Natural killer cell treated with Interleukin-12 subunit alpha and Interleukin-12 subunit beta and Interleukin-15 and Interleukin-18, amount 100 ng/mL, for 72 hours (primary cell): ENCODE measurements around the gene NFIB. TPM values are rescaled to one million over a fixed set of nuclear protein-coding genes. Genes with fewer than 3 reads are reported as not detected.

Experiments used
- ATAC-seq, 2 donors: fragments of 150-1000 bp; cut with Tn5 transposase in 1 of 2; sonication (Bioruptor Pico), chemical (Tn5 transposase) in 1 of 2; 2 replicates each; pipeline ENCODE4 v1.10.0; 2021
- DNase-seq: peaks from one replicate; pipeline ENCODE4 v3.0.0; 2022; ENCODE audit warnings: low spot score
- H3K27ac Mint-ChIP-seq, 2 donors: 1 replicate in 1 of 2; 2 replicates in 1 of 2; pipeline ENCODE4 v1.8.0; 2022; ENCODE audit warnings: mixed read lengths in 2 of 2, mild to moderate bottlenecking in 1 of 2, moderate library complexity in 1 of 2
- H3K27me3 Mint-ChIP-seq, 2 donors: 1 replicate in 1 of 2; 2 replicates in 1 of 2; pipeline ENCODE4 v1.8.0; 2022; ENCODE audit warnings: mixed read lengths in 2 of 2
- H3K36me3 Mint-ChIP-seq: one replicate; pipeline ENCODE4 v1.8.0; 2022; ENCODE audit warnings: mixed read lengths
- H3K4me1 Mint-ChIP-seq, 2 donors: 1 replicate in 1 of 2; 2 replicates in 1 of 2; pipeline ENCODE4 v1.8.0; 2022; ENCODE audit warnings: low read depth in 2 of 2, mixed read lengths in 2 of 2, mild to moderate bottlenecking in 1 of 2
- H3K4me3 Mint-ChIP-seq: one replicate; pipeline ENCODE4 v1.8.0; 2022; ENCODE audit warnings: mixed read lengths
- H3K9me3 Mint-ChIP-seq: 2 replicates; pipeline ENCODE4 v1.8.0; 2022; ENCODE audit warnings: mixed read lengths
- total RNA-seq, 2 donors: library from RNA; stranded (reverse); gene quantifications; one replicate each; pipeline ENCODE4 v1.2.3, GENCODE V29; 2022

The NFIB gene
- total RNA-seq, 2 donors from 2014 or later, result not detected

DNA sequence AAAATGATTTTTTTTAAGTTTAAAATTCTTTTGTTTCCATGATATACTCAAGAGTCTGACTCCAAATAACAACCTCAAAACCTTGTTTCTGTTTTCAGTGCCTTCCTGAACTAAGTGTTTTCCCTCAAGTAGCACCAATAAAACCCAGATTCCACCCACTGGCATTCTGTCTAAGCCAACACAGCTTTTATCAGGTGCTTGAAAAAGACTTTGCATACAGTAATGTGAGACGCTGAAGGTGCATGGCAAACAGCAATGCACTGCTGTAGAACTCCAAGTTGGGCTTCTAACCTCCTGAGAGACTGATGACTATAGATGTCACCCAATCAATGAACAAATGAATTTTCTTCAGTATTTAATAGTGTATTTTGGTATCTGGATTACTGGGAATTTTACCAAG lies 95.7 kb downstream of the NFIB start:
- Mint-ChIP-seq H3K36me3 (no peaks in the 10 kb centered on the region), H3K4me1 (no peaks in the 10 kb centered on the region), H3K27me3 (no peaks in the 10 kb centered on the region), H3K27ac (no peak overlapping the region), H3K9me3 (peaks cover 8% of the 10 kb centered on the region), H3K4me3 (no peak overlapping the region)
- no peak for DNase-seq
- no peak for ATAC-seq

DNA sequence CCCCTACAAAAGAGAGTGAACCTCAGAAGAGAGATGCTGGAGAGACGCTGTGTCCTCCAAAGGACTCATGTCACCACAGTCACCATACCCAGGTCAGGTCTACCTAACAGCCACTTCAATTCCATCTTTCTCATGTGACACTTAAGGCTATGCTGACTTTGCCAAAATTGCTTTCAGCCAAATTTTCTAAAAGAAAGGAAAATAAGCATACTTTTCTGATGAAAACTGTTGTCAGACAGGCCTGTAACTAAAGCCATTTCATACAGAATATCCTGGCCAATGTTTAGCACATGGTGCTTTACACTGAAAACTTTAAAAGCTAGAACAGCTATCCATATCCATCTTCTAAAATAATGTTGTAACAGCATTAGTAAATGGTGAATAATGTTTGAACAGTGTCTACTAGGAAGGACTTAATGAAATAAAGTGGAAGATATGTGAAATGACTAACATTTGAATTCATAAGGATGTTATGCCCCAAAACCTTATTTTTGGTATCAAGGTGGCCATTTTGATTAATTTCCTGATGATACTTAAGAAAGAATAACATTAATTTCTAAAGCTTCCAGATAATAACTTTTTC lies 97.2 kb downstream of the NFIB start:
- H3K27me3 Mint-ChIP-seq, result no peaks in the 10 kb centered on the region
- H3K4me1 Mint-ChIP-seq, result no peaks in the 10 kb centered on the region
- H3K4me3 Mint-ChIP-seq, result no peak overlapping the region
- H3K36me3 Mint-ChIP-seq, result no peaks in the 10 kb centered on the region
- no peak for DNase-seq
- no peak for ATAC-seq
- H3K9me3 Mint-ChIP-seq, result peaks cover 8% of the 10 kb centered on the region
- H3K27ac Mint-ChIP-seq, result no peak overlapping the region

GRCh38 chr9:14215614-14216013 lies 98.3 kb downstream of the NFIB start:
- ATAC-seq (no peak), DNase-seq (no peak)
- H3K4me1 Mint-ChIP-seq, result no peaks in the 10 kb centered on the region
- H3K27ac Mint-ChIP-seq, result no peak overlapping the region
- no peaks in the 10 kb centered on the region for H3K27me3 Mint-ChIP-seq
- no peaks in the 10 kb centered on the region for H3K36me3 Mint-ChIP-seq
- H3K9me3 Mint-ChIP-seq, result peaks cover 3% of the 10 kb centered on the region
- no peak overlapping the region for H3K4me3 Mint-ChIP-seq

DNA sequence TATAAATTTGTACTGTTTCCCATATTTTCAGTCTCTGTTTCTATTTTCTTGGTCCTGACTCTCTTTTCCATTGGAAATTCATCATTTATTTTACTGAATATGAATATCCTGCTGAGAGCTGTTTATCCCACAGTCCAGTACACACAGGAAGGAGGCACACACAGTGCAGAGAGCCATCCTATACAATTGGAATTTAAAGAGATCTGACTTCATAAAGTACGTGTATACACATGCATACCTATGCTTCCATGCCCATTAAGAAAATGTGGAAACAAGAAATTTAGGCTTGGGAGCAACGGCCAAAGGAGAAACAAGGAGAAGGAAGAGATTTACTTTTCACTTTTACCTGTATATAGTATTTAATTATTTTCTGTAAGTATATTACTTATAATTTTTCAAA lies 99.2 kb downstream of the NFIB start:
- DNase-seq, result no peak
- no peak overlapping the region for H3K27ac Mint-ChIP-seq
- H3K36me3 Mint-ChIP-seq, result no peaks in the 10 kb centered on the region
- peaks cover 0 to 6% of the 10 kb centered on the region in 2 donors for H3K27me3 Mint-ChIP-seq
- ATAC-seq, result no peak
- H3K4me1 Mint-ChIP-seq, result no peaks in the 10 kb centered on the region
- peaks cover 3% of the 10 kb centered on the region for H3K9me3 Mint-ChIP-seq
- no peak overlapping the region for H3K4me3 Mint-ChIP-seq

GRCh38 chr9:14214065-14214684 lies 99.8 kb downstream of the NFIB start:
- no peaks in the 10 kb centered on the region for H3K4me1 Mint-ChIP-seq
- peaks cover 0 to 11% of the 10 kb centered on the region in 2 donors for H3K27me3 Mint-ChIP-seq
- ATAC-seq (no peak), DNase-seq (no peak)
- no peak overlapping the region for H3K27ac Mint-ChIP-seq
- H3K4me3 Mint-ChIP-seq, result no peak overlapping the region
- no peaks in the 10 kb centered on the region for H3K36me3 Mint-ChIP-seq
- H3K9me3 Mint-ChIP-seq, result peaks cover 3% of the 10 kb centered on the region

DNA sequence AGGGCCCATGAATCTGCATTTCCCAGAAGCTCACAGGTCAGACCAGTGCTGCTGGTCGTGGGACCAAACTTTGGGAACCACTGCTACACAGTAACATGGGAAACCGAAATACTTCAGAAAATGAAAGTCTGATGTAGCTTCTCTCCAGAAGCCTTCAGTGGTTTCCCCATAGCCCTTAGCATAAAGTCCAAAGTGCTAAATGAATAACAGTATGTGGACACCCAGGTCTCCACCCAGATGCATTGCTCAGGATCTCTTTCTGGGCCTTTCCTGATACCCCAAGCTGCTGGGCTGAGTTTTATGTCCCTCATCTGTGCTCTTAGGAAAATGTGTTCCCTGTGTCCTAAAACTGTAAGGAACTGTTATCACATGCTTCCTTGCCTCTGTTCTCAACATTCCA lies 100.4 kb downstream of the NFIB start:
- Mint-ChIP-seq H3K27me3 (peaks cover 0 to 11% of the 10 kb centered on the region in 2 donors), H3K27ac (no peak overlapping the region), H3K36me3 (no peaks in the 10 kb centered on the region), H3K9me3 (no peaks in the 10 kb centered on the region), H3K4me3 (no peak overlapping the region), H3K4me1 (no peaks in the 10 kb centered on the region)
- no peak for ATAC-seq
- no peak for DNase-seq

- DNase-seq, result no peak
- no peak for ATAC-seq
- Mint-ChIP-seq H3K27me3 (peaks cover 0 to 11% of the 10 kb centered on the region in 2 donors), H3K9me3 (no peaks in the 10 kb centered on the region), H3K27ac (no peak overlapping the region), H3K36me3 (no peaks in the 10 kb centered on the region), H3K4me3 (no peak overlapping the region), H3K4me1 (no peaks in the 10 kb centered on the region)
These were observed 101.1 kb downstream of the NFIB start for GRCh38 chr9:14212697-14213420.

DNA sequence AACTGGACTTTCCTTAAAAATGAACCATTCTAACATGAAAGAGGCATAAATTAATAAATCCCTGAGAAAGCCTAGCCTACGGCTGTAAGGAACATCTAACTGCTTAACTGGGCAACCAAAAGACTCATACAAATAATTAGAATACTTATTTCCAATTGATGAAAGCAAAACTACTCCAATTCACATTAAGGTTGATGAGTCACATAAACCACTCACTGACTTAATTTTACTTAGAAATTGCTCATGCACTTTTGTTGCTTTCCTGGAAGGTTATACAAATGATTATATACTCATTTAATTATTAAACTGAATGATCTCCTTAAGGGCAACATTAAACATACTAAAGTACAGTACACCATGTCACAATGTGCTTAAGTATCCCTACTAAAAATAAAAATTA lies 101.9 kb downstream of the NFIB start:
- no peak overlapping the region for H3K27ac Mint-ChIP-seq
- no peak overlapping the region for H3K4me3 Mint-ChIP-seq
- DNase-seq (no peak), ATAC-seq (no peak)
- H3K9me3 Mint-ChIP-seq, result no peaks in the 10 kb centered on the region
- H3K4me1 Mint-ChIP-seq, result no peaks in the 10 kb centered on the region
- H3K36me3 Mint-ChIP-seq, result no peaks in the 10 kb centered on the region
- peaks cover 0 to 11% of the 10 kb centered on the region in 2 donors for H3K27me3 Mint-ChIP-seq

- H3K4me3 Mint-ChIP-seq, result no peak overlapping the region
- no peak for ATAC-seq
- H3K9me3 Mint-ChIP-seq, result no peaks in the 10 kb centered on the region
These were observed 102.4 kb downstream of the NFIB start for GRCh38 chr9:14211564-14211963.

GRCh38 chr9:14210428-14210827 lies 103.5 kb downstream of the NFIB start:
- peaks cover 3% of the 10 kb centered on the region for H3K9me3 Mint-ChIP-seq
- ATAC-seq, result no peak

More at GRCh38 chr9:14211564-14211963, 102.4 kb downstream of the NFIB start:
- H3K27ac Mint-ChIP-seq, result no peak overlapping the region
- no peak for DNase-seq
- H3K27me3 Mint-ChIP-seq, result peaks cover 0 to 11% of the 10 kb centered on the region in 2 donors
- no peaks in the 10 kb centered on the region for H3K4me1 Mint-ChIP-seq
- H3K36me3 Mint-ChIP-seq, result no peaks in the 10 kb centered on the region

DNA sequence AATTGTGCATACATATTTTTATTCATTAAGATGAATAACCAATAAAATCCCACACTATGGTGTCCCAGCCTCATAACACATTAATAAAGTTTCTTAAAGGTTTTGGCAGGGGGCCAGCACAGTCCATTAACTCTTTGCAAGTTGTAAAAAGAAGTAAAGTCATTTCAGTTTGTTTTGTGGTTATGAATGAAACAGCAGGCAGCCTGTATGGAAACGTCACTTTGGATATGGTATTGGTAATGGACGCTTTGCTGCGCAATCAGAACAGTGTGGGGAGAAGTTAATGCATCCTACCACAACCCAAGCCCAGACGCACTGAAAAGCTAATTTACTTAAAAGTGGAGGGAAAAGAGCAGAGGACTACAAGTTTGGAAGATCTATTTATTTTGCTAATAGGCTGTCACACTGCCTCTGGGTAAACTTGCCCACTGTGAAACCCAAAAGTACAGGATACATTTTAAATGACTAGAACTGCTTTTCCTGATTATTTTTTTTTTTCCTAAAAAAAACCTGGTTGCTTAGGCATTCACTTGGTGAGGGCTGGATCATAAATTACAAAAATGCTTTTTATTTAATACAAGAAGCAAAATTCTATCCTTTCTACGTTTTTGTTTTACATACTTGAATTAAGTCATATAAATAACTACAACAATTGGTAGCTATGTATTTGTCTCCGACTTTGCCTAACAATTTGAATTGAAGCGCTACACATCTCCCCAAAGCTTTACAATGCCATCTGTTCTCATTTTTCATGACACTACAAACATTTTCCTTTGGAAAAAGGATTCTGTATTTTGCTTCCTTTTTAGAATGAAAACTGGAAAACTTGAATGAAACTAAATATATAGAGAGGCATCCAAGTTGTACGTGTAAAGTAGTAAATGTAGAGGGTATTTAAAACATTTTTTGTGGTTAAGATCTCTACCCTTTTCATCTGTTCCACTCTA lies 104.3 kb downstream of the NFIB start:
- Mint-ChIP-seq H3K36me3 (no peaks in the 10 kb centered on the region), H3K27ac (no peak overlapping the region), H3K4me3 (no peak overlapping the region), H3K9me3 (peaks cover 3% of the 10 kb centered on the region), H3K4me1 (no peaks in the 10 kb centered on the region), H3K27me3 (peaks cover 0 to 11% of the 10 kb centered on the region in 2 donors)
- no peak for ATAC-seq
- no peak for DNase-seq

More at GRCh38 chr9:14210428-14210827, 103.5 kb downstream of the NFIB start:
- Mint-ChIP-seq H3K4me1 (no peaks in the 10 kb centered on the region), H3K36me3 (no peaks in the 10 kb centered on the region), H3K4me3 (no peak overlapping the region), H3K27me3 (peaks cover 0 to 11% of the 10 kb centered on the region in 2 donors), H3K27ac (no peak overlapping the region)
- DNase-seq, result no peak

DNA sequence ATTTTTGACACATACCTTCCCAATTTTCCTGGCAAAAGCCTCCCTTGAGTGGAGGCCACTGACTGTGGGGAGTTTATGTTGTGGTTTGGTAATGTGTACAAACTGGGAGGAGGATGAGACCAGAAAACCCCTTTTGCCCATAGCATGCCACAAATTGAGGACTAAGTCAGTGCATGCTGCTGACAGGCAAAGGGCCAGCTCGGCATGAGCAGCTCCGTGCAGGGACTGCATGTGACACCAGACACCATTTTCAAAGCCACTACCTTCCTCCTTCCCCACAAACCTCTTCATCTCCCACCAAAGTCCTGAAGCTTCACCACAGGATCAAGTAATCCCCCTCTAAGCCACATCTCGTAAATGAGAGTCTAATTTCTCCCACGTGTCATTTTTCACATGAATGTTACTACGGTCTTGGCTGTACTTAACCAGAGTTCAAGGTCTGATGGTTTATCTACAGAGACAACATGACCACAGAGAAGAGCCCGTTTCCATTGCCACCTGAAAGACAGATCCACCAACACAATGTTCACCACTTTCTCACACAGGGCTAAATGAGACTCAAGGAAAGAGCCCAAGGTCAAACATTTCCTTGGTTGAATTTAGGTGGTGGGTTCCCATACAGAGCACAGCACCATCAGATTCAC lies 106.5 kb downstream of the NFIB start:
- Mint-ChIP-seq H3K36me3 (no peaks in the 10 kb centered on the region), H3K4me3 (no peak overlapping the region), H3K27me3 (peaks cover 0 to 11% of the 10 kb centered on the region in 2 donors), H3K27ac (no peak overlapping the region), H3K4me1 (no peaks in the 10 kb centered on the region), H3K9me3 (peaks cover 3% of the 10 kb centered on the region)
- ATAC-seq (no peak), DNase-seq (no peak)

GRCh38 chr9:14205463-14205862 lies 108.5 kb downstream of the NFIB start:
- Mint-ChIP-seq H3K27me3 (peaks cover 0 to 11% of the 10 kb centered on the region in 2 donors), H3K4me1 (no peaks in the 10 kb centered on the region), H3K9me3 (peaks cover 9% of the 10 kb centered on the region), H3K4me3 (no peak overlapping the region), H3K27ac (no peak overlapping the region), H3K36me3 (no peaks in the 10 kb centered on the region)
- no peak for DNase-seq
- no peak for ATAC-seq
